ENCODE measurements around the gene RND2.
"Not testable (repeated sequence)": the region's sequence is repeated elsewhere in the genome, so short reads cannot be mapped to it uniquely, and the experiment has no call there.

The RND2 gene

GRCh38 chr17:43024407-43025289 lies at the start of gene RND2:
Gene RND2 (plus strand): TSS chr17:43025231. CDS start chr17:43025348, 117 bp downstream.
- H3K9me3 Mint-ChIP-seq, result no peaks in the 10 kb centered on the region
- H3K36me3 Mint-ChIP-seq (ENCODE audit: low read depth), result no peaks in the 10 kb centered on the region
- peak within 1 kb of the TSS; percentile 87 for H3K4me3 Mint-ChIP-seq
- DNase-seq (ENCODE audit: low spot score), result peak; percentile 74
- peaks cover 10% of the 10 kb centered on the region for H3K27me3 Mint-ChIP-seq (ENCODE audit: low read depth)
- peaks cover 16% of the 10 kb centered on the region for H3K4me1 Mint-ChIP-seq (ENCODE audit: low read depth)
- H3K27ac Mint-ChIP-seq, result peak within 1 kb of the TSS; percentile 65

- H3K27me3 Mint-ChIP-seq (ENCODE audit: low read depth), result no peaks in the 10 kb centered on the region
- no peak overlapping the region for H3K4me3 Mint-ChIP-seq
- no peak overlapping the region for H3K27ac Mint-ChIP-seq
- H3K9me3 Mint-ChIP-seq, result no peaks in the 10 kb centered on the region
- peaks cover 14% of the 10 kb centered on the region for H3K4me1 Mint-ChIP-seq (ENCODE audit: low read depth)
- no peak for DNase-seq (ENCODE audit: low spot score)
- no peaks in the 10 kb centered on the region for H3K36me3 Mint-ChIP-seq (ENCODE audit: low read depth)
Measured at GRCh38 chr17:42975265-42975664, 49.8 kb upstream of the RND2 start.

GRCh38 chr17:42975701-42976100 lies 49.3 kb upstream of the RND2 start:
- not testable (repeated sequence) for DNase-seq (ENCODE audit: low spot score); H3K9me3 Mint-ChIP-seq; H3K27me3 Mint-ChIP-seq (ENCODE audit: low read depth); H3K27ac Mint-ChIP-seq; H3K4me3 Mint-ChIP-seq; H3K36me3 Mint-ChIP-seq (ENCODE audit: low read depth)
- peaks cover 14% of the 10 kb centered on the region for H3K4me1 Mint-ChIP-seq (ENCODE audit: low read depth)

- DNase-seq (ENCODE audit: low spot score), result peak; percentile 27
- H3K4me3 Mint-ChIP-seq, result peak within 1 kb of the TSS; percentile 95
- peak within 1 kb of the TSS; percentile 96 for H3K27ac Mint-ChIP-seq
- peaks cover 13% of the 10 kb centered on the region for H3K36me3 Mint-ChIP-seq (ENCODE audit: low read depth)
- peaks cover 28% of the 10 kb centered on the region for H3K4me1 Mint-ChIP-seq (ENCODE audit: low read depth)
- H3K9me3 Mint-ChIP-seq, result no peaks in the 10 kb centered on the region
- H3K27me3 Mint-ChIP-seq (ENCODE audit: low read depth), result no peaks in the 10 kb centered on the region
Measured at GRCh38 chr17:42979511-42980273, 45.3 kb upstream of the RND2 start, which contains the start of gene PTGES3L. Gene PTGES3L (minus strand): TSS chr17:42980080. CDS start chr17:42980053, 27 bp downstream.

GRCh38 chr17:42980274-42980765 lies 44.7 kb upstream of the RND2 start, which contains the start of gene RUNDC1:
Gene RUNDC1 (plus strand): TSS chr17:42980565. CDS start chr17:42980577, 12 bp downstream.
- Mint-ChIP-seq H3K4me3 (peak within 1 kb of the TSS; percentile 95), H3K9me3 (no peaks in the 10 kb centered on the region), H3K27me3 (ENCODE audit: low read depth) (no peaks in the 10 kb centered on the region)

DNA sequence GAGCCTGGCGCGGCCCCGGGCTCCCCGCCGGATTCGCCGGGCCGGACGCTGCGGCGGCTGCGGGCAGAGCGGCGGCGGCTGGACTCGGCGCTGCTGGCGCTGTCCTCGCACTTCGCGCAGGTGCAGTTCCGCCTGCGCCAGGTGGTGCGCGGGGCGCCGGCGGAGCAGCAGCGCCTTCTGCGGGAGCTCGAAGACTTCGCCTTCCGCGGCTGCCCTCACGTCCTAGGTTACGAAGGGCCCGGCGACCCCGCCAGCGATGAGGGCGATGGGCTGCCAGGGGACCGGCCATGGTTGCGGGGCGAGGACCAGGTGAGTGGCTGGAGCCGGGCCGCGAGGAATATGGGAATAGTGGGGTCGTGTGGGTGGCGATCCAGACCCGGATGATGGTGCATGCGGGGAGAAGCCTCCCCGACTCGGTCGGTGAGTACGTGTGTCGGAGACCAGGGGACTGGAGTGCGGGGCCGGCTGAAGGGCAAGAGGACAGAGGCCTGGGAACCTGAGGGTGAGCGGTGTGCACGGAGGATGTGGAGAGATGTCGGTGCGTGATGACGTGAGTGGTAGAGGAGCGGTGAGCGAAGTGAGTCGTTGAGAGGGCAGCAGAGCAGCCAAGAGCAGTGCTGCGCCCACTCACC lies 44.1 kb upstream of the RND2 start:
- peak overlapping the region; percentile 76 for H3K27ac Mint-ChIP-seq
- H3K4me3 Mint-ChIP-seq, result peak overlapping the region; percentile 95
- peak; percentile 78 for DNase-seq (ENCODE audit: low spot score)
- peaks cover 21% of the 10 kb centered on the region for H3K36me3 Mint-ChIP-seq (ENCODE audit: low read depth)
- H3K27me3 Mint-ChIP-seq (ENCODE audit: low read depth), result no peaks in the 10 kb centered on the region
- peaks cover 27% of the 10 kb centered on the region for H3K4me1 Mint-ChIP-seq (ENCODE audit: low read depth)
- no peaks in the 10 kb centered on the region for H3K9me3 Mint-ChIP-seq

More at GRCh38 chr17:42980274-42980765, 44.7 kb upstream of the RND2 start, which contains the start of gene RUNDC1:
- Mint-ChIP-seq H3K4me1 (ENCODE audit: low read depth) (peaks cover 27% of the 10 kb centered on the region), H3K36me3 (ENCODE audit: low read depth) (peaks cover 16% of the 10 kb centered on the region), H3K27ac (peak within 1 kb of the TSS; percentile 96)
- DNase-seq (ENCODE audit: low spot score), result peak; percentile 89

DNA sequence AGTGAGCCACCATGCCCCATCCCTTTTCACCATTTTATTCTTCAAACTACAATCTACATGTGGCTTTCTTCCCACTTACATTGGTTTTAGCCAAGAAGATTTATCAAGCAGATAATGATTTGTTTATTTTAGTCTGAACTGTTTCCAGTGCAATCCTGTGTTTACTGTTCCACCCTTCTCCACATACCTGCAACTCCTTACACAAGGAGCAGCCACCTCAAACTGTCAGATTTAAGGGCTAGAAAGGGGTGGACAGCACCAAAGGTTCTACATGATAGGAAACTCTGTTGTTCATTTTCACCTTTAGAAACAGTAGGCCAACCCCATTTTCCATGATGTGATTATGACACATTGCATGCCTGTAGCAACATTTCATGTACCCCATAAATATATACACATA lies 42.8 kb upstream of the RND2 start:
- DNase-seq (ENCODE audit: low spot score), result no peak
- Mint-ChIP-seq H3K36me3 (ENCODE audit: low read depth) (peaks cover 24% of the 10 kb centered on the region), H3K27ac (peak overlapping the region; percentile 69), H3K4me1 (ENCODE audit: low read depth) (peaks cover 27% of the 10 kb centered on the region), H3K9me3 (no peaks in the 10 kb centered on the region), H3K27me3 (ENCODE audit: low read depth) (no peaks in the 10 kb centered on the region), H3K4me3 (peak overlapping the region; percentile 95)

GRCh38 chr17:42985225-42985624 lies 39.8 kb upstream of the RND2 start:
- no peaks in the 10 kb centered on the region for H3K27me3 Mint-ChIP-seq (ENCODE audit: low read depth)
- peaks cover 17% of the 10 kb centered on the region for H3K4me1 Mint-ChIP-seq (ENCODE audit: low read depth)
- H3K36me3 Mint-ChIP-seq (ENCODE audit: low read depth), result peaks cover 45% of the 10 kb centered on the region
- no peaks in the 10 kb centered on the region for H3K9me3 Mint-ChIP-seq
- no peak for DNase-seq (ENCODE audit: low spot score)
- H3K4me3 Mint-ChIP-seq, result no peak overlapping the region
- H3K27ac Mint-ChIP-seq, result no peak overlapping the region

DNA sequence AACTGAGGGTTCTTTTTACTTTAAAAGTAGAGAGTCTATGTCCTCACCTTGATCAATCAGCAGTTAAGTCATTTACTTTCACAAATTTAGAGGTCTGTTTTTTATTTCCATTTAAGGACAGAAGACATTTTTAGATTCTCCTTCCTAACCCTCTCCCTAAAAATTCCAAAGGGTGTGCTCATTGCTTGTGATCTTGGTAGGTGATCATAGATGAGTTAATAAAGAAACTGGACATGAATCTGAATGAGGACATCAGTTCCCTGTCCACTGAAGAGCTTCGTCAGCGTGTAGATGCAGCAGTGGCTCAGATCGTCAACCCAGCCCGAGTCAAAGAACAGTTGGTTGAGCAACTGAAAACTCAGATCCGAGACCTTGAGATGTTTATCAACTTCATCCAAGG lies 35.9 kb upstream of the RND2 start:
- H3K27me3 Mint-ChIP-seq (ENCODE audit: low read depth), result no peaks in the 10 kb centered on the region
- H3K27ac Mint-ChIP-seq, result no peak overlapping the region
- H3K36me3 Mint-ChIP-seq (ENCODE audit: low read depth), result peaks cover 54% of the 10 kb centered on the region
- no peak for DNase-seq (ENCODE audit: low spot score)
- H3K4me3 Mint-ChIP-seq, result no peak overlapping the region
- no peaks in the 10 kb centered on the region for H3K9me3 Mint-ChIP-seq
- H3K4me1 Mint-ChIP-seq (ENCODE audit: low read depth), result peaks cover 7% of the 10 kb centered on the region

GRCh38 chr17:42989726-42990652 lies 35.0 kb upstream of the RND2 start:
- H3K27ac Mint-ChIP-seq, result no peak overlapping the region
- H3K9me3 Mint-ChIP-seq, result no peaks in the 10 kb centered on the region
- no peaks in the 10 kb centered on the region for H3K27me3 Mint-ChIP-seq (ENCODE audit: low read depth)
- no peak overlapping the region for H3K4me3 Mint-ChIP-seq
- no peak for DNase-seq (ENCODE audit: low spot score)
- H3K4me1 Mint-ChIP-seq (ENCODE audit: low read depth), result peaks cover 3% of the 10 kb centered on the region
- H3K36me3 Mint-ChIP-seq (ENCODE audit: low read depth), result peaks cover 57% of the 10 kb centered on the region

GRCh38 chr17:42991471-42991870 lies 33.6 kb upstream of the RND2 start:
- Mint-ChIP-seq H3K27me3 (ENCODE audit: low read depth) (no peaks in the 10 kb centered on the region), H3K36me3 (ENCODE audit: low read depth) (peaks cover 46% of the 10 kb centered on the region), H3K4me1 (ENCODE audit: low read depth) (no peaks in the 10 kb centered on the region), H3K9me3 (no peaks in the 10 kb centered on the region), H3K27ac (no peak overlapping the region), H3K4me3 (no peak overlapping the region)
- DNase-seq (ENCODE audit: low spot score), result no peak

- Mint-ChIP-seq H3K4me3 (no peak overlapping the region), H3K36me3 (ENCODE audit: low read depth) (peaks cover 43% of the 10 kb centered on the region), H3K9me3 (no peaks in the 10 kb centered on the region), H3K4me1 (ENCODE audit: low read depth) (peaks cover 10% of the 10 kb centered on the region), H3K27ac (no peak overlapping the region), H3K27me3 (ENCODE audit: low read depth) (no peaks in the 10 kb centered on the region)
- no peak for DNase-seq (ENCODE audit: low spot score)
Measured at GRCh38 chr17:42992872-42993271, 32.2 kb upstream of the RND2 start.

DNA sequence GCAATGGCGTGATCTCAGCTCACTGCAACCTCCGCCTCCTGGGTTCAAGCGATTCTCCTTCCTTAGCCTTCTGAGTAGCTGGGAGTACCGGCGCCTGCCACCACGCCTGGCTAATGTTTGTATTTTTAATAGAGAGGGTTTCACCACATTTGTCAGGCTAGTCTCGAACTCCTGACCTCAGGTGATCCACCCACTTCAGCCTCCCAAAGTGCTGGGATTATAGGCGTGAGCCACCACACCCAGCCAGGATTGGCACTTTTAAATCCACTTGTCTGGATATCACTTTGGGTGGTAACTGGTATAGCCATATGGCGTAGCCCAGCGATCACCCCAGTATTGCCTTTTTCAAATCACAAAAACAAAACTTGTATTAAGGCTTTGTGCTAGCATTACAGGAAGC lies 31.1 kb upstream of the RND2 start:
- H3K27me3 Mint-ChIP-seq (ENCODE audit: low read depth); H3K27ac Mint-ChIP-seq; H3K4me3 Mint-ChIP-seq; DNase-seq (ENCODE audit: low spot score); H3K9me3 Mint-ChIP-seq: not testable (repeated sequence)
- peaks cover 12% of the 10 kb centered on the region for H3K4me1 Mint-ChIP-seq (ENCODE audit: low read depth)
- H3K36me3 Mint-ChIP-seq (ENCODE audit: low read depth), result peaks cover 37% of the 10 kb centered on the region

Data from T-helper 2 cell treated with Interferon-gamma antibody and Interleukin-4, amounts not matched to agents 5 μg/mL and 100 μg/mL, for 36 hours (primary cell).